HG03565 (cell line): Measurements from ENCODE around the gene KLRF1.

Experiments
- ATAC-seq: cut with Tn5 transposase; IDR thresholded peaks from one replicate; pipeline ENCODE4 v1.9.1; 2021; ENCODE audit warnings: mild to moderate bottlenecking, moderate library complexity; ENCODE audit not compliant: unreplicated experiment

KLRF1 gene

GRCh38 chr12:9808504-9808903 lies 18.8 kb upstream of the KLRF1 start:
- ATAC-seq = no peak

GRCh38 chr12:9809338-9809737 lies 17.9 kb upstream of the KLRF1 start:
- no peak for ATAC-seq

GRCh38 chr12:9809866-9810265 lies 17.4 kb upstream of the KLRF1 start:
- ATAC-seq = no peak

DNA sequence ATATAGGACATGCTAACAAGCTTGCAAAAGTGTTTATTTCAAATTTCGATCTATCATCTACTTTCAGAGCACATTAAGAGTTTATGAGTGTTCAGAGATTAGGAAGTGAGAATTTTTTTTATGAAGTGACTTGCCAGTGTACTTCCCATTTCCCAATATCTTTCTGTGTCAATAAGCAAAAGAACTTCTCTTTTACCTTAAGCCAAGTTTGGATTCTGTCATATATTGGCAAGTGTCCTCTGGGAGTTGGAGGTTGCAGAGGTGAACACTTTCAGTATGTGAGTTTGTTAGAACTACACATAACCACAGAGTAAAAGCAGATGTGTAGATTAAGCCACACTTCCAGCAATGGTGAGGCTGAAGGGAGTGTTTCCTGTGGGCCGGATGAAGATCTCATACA lies 16.6 kb upstream of the KLRF1 start:
- ATAC-seq = no peak

DNA sequence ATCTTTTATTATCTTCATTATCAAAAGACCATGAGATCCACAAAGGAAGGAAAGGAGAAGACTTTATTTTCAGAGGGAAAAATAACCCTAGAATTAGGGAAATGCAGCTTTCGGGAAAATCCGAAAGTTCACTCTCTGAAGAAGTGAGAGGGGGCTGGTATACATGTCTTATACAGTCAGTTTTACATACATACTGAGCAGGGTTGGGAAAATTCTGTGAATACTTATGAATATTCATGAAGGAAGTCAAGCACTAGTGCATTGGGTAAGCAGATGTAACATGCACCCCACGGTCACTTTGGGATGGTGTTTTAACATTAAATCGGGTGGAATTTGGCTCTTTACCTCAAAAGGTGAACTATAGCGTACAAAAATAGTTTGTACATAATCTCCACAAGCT lies 15.7 kb upstream of the KLRF1 start:
- no peak for ATAC-seq

- peak; percentile 68 for ATAC-seq
Observed at GRCh38 chr12:9813821-9814798, 13.2 kb upstream of the KLRF1 start.

- ATAC-seq = no peak
Observed at GRCh38 chr12:9820281-9820930, 6.9 kb upstream of the KLRF1 start.

GRCh38 chr12:9829483-9829882 lies 2.2 kb downstream of the KLRF1 start:
- ATAC-seq = no peak

DNA sequence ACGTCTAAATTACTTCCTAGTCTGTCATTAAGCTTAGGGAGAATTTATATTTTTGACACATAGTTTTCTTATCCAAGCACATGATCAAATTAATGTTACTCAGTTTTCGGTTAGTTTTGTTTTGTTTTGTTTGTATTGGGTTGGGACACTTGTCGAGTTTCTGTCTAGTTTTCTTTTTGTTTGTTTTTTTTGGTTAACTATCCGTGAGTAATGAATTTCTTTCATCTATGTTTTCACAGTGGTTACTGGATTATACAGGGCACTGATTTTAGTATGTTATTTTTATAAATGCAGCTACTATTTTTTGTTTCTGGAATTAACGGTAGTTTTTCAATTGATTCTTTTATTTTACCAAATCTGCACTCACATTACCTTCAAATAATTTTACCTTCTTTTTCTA lies 2.7 kb downstream of the KLRF1 start:
- no peak for ATAC-seq

DNA sequence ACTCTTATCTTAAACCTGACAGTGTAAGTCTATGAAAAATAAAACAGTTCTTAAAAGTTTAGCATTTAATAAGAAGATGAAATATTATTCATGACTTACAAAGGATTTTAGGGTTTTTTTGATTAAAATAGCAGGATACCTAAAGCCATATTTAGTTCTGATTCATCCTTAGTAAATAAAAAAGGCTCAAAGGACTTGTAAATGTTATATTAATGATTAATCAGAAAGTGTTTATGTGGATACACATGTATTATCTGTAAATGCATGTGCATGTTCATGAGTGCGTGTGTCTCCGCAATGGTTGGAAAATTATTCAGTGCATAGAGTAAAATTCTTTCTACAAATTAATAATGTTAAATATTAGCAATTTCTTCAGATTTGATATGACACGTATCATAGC lies 4.4 kb downstream of the KLRF1 start:
- ATAC-seq = no peak

DNA sequence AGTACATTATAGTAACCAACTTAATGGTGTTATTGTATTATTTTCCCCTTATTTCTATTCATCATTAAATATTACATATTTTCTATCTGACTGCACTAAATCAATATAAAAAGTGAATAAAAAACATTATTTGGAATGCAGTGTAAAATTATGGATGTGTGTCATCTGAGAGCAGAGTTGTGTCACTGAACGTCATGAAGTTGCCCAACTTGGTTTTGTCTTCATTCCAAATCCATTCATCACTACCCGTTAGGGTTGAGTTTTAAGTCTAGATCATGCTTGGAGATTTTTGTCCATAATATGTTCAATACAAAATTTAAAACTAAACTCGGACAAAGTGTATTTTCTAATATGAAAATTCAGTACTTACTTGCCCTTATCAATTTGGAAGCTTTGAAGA lies 16.1 kb downstream of the KLRF1 start:
- no peak for ATAC-seq

DNA sequence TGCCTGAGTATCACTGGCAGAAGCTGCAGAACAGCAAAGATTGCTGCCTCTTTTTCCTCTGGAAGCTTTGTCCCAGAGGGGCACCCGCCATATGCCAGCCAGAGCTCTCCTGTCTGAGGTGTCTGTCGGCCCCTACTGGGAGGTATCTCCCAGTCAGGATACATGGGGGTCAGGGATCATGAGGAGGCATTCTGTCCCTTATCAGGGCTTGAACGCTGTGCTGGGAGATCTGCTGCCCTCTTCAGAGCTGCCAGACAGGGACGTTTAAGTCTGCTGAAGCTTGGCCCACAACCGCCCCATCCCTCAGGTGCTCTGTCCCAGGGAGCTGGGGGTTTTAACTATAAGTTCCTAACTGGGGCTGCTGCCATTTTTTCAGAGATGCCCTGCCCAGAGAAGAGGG lies 21.6 kb downstream of the KLRF1 start:
- ATAC-seq = no peak

DNA sequence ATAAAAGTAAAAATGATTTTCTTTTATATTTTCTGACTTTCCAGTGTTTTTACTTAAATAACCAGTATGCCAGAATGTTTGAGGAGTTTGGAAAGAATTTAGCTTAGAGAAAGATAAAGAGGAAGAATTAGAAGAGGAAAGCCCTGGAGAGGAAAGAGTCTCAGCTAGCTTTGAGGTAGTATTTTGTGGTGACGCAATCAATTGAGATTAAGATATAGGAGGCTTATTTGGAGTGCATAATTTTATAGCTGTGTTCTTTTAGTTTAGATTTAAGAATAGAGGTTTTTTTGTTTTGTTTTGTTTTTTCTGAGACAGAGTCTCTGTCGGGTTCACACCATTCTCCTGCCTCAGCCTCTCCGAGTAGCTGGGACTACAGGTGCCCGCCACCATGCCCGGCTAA lies 23.8 kb downstream of the KLRF1 start:
- no peak for ATAC-seq

DNA sequence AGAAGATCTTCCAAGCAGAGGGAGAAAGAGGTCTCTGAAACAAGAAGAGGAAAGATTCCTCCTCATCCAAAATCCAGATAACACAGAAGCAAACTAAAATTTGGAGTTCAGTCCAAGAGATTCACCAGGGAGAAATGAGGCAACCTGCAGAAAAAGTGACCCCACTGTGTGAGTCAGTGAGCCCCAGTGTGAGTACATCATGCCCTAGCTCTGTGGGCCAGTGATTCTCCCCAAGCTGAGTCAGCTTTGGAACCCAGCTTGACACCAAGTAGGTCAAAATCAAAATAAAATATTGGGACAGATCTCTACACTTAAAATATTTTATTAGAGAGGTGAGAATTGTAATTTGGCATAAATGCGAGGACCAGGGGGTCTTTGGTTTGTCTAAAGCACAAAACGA lies 24.6 kb downstream of the KLRF1 start:
- no peak for ATAC-seq

- no peak for ATAC-seq
Observed at GRCh38 chr12:9856151-9856550, 28.9 kb downstream of the KLRF1 start.

DNA sequence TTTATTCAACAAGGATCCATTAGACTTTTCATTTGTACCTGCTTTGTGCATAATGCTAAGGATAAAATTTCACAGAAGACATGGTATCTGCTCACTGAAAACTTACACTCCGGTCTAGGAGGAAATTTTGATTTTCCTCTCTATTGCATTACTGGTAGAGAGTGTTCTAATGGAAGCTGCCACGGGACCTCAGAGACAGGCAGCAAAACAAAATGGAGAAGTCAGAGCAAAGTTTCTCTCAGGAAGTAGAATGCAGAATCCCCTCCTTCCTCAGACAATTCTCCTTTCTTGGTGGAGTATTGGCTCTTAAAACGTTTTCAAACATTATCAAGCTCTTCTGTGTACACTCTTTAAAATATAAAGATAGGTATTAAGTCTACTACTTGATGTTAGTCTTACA lies 29.6 kb downstream of the KLRF1 start:
- no peak for ATAC-seq

DNA sequence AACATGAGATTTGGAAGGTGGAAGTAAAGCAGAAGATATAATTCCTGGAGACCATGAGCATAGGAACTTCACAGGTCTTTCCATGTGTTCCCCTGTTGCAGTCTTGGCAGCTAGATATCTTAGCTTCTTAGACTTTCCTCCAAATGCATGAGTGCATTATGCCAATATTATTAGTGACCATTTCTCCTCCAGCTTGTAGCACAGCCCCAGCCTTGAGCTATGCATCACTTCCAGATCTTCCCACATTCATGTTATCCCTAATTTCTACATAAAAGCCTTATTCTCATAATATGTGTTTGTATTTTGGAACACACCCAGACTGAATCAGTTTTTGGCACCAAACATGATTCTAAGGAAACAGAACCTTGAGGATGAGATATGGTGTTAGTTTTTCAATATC lies 30.9 kb downstream of the KLRF1 start:
- no peak for ATAC-seq

DNA sequence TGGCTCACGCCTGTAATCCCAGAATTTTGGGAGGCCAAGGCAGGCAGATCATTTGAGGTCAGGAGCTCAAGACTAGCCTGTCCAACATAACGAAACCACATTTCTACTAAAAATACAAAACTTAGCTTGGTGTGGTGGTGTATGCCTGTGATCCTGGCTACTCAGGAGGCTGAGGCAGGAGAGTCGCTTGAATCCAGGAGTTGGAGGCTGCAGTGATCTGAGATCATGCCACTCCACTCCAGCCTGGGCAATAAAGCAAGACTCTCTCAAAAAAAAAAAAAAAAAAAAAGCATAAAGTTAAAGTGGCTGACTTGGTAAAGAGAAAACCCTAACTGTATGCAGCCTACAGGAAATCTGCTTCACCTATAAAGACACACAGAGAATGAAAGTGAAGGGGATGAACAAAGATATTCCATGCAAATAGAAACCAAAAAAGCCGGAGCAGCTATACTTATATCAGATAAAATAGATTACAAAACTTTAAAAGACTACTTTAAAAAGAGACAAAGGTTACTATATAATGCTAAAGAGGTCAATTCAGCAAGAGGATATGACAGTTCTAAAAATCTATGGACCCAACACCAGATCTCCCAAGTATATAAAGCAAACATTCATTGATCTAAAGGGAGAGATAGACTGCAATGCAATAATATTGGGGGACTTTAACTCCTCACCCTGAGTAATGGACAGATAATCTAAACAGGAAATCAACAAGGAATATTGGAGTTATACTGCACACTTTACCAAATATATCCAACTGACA lies 37.8 kb downstream of the KLRF1 start:
- ATAC-seq = no peak

DNA sequence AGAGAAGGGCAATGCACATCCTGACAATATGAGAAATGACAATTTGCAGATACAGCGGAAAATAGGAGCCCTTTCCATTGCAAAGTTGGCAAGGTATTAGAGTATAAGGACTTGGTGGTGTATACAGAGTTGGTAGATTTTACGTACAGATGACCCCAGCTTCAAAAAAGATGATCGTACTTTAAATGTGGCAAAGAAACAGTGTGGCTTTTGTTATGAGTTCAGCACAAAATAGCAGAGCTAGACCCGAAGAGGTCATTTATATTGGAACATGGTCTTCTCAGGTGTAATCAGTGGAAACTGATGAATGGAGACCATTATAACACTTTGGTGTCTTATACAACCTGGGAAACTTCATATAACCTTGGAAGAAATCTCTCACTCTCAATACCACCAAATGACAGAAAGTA lies 39.6 kb downstream of the KLRF1 start:
- no peak for ATAC-seq

GRCh38 chr12:9867531-9867930 lies 40.2 kb downstream of the KLRF1 start:
- no peak for ATAC-seq

GRCh38 chr12:9868311-9868801 lies 41.1 kb downstream of the KLRF1 start:
- ATAC-seq = no peak
